Esophagus squamous epithelium (tissue), 4 donors: ENCODE measurements around the gene GBP3.
"Not testable (repeated sequence)": the region's sequence is repeated elsewhere in the genome, so short reads cannot be mapped to it uniquely, and the experiment has no call there.

Experiments
- POLR2A ChIP-seq, 4 donors: fragments of 450-650 bp; IDR thresholded peaks; one replicate each; pipeline ENCODE4 v1.6.1; 2017; ENCODE audit warnings: antibody characterized with exemption in 4 of 4, mild to moderate bottlenecking in 4 of 4, moderate library complexity in 3 of 4
- TF ChIP-seq, protein P1 (sequence below), 6 experiments: fragments of 450-650 bp in 4 of 6; fragments of 200-600 bp in 2 of 6; sonication (generic) in 2 of 6; IDR thresholded peaks; one replicate each; pipeline ENCODE4 v1.5.1; 2016 to 2019; ENCODE audit warnings: antibody characterized with exemption in 6 of 6, mild to moderate bottlenecking in 4 of 6, moderate library complexity in 4 of 6

DNA sequence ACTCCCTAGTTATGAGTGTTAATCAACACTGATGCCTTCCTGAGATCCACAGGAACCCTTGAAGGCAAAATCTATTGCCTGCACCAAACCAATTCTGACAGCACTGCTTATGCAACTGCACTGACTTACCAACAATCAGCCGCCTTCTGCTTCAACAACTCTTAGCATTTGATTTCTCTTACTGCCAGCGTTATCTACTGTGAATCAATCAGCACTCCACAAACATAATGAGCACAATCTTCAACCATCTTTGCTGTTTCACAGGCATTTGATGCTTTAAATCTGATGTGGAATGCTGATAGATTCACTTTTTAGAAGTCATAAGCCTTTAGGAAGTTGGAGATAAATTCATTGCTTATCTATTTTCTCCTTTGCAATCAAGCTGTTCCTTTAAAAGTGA is 41.2 kb downstream of the GBP3 start:
- TF ChIP-seq, protein P1, sequence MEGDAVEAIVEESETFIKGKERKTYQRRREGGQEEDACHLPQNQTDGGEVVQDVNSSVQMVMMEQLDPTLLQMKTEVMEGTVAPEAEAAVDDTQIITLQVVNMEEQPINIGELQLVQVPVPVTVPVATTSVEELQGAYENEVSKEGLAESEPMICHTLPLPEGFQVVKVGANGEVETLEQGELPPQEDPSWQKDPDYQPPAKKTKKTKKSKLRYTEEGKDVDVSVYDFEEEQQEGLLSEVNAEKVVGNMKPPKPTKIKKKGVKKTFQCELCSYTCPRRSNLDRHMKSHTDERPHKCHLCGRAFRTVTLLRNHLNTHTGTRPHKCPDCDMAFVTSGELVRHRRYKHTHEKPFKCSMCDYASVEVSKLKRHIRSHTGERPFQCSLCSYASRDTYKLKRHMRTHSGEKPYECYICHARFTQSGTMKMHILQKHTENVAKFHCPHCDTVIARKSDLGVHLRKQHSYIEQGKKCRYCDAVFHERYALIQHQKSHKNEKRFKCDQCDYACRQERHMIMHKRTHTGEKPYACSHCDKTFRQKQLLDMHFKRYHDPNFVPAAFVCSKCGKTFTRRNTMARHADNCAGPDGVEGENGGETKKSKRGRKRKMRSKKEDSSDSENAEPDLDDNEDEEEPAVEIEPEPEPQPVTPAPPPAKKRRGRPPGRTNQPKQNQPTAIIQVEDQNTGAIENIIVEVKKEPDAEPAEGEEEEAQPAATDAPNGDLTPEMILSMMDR (IDR thresholded peaks at IDR 0.05): not testable (repeated sequence)
- not testable (repeated sequence) for TF ChIP-seq POLR2A (IDR thresholded peaks at IDR 0.05)
